ENCODE results near the gene WEE1. TPM values are rescaled to one million over a fixed set of nuclear protein-coding genes. Genes with fewer than 3 reads are reported as not detected.

Gene WEE1
- total RNA-seq, 1 experiment from 2014 or later = 32.2 TPM

GRCh38 chr11:9636691-9637090 is 63.2 kb downstream of the WEE1 start:
- Histone ChIP-seq H3K9me3 (ENCODE audit: insufficient read depth, low read depth) (no peaks in the 10 kb centered on the region), H4K20me1 (ENCODE audit: insufficient read depth) (no peaks in the 10 kb centered on the region), H3K27ac (no peak overlapping the region), H3K4me2 (no peak overlapping the region), H3F3A (ENCODE audit: insufficient read depth, low read depth) (no peaks in the 10 kb centered on the region), H3K9me2 (ENCODE audit: insufficient read depth) (no peaks in the 10 kb centered on the region), H2AFZ (no peak overlapping the region), H3K79me2 (ENCODE audit: low read depth) (no peaks in the 10 kb centered on the region), H3K36me3 (ENCODE audit: low read depth) (no peaks in the 10 kb centered on the region), H3K27me3 (ENCODE audit: insufficient read depth, low read depth) (no peaks in the 10 kb centered on the region), H3K4me1 (replicated peaks; ENCODE audit: insufficient read depth) (no peaks in the 10 kb centered on the region), H3K4me3 (no peak overlapping the region)
- no peak for DNase-seq
- intact Hi-C loops (cut with micrococcal nuclease; ENCODE audit: unreplicated experiment) = no loop called here
- no TSS peak for BruUV-seq (replicated peaks)
- ChIA-PET CTCF (interaction anchor here (0.5 kb wide), 1 partner anchor 42 kb away, joined by 5 read pairs; no protein-coding TSS in a partner anchor), POLR2A (ENCODE audit: unreplicated experiment) (no interaction called here)
- TF ChIP-seq EZH2 (IDR thresholded peaks at IDR 0.05; ENCODE audit: low read depth) (no peak), CTCF (conservative IDR thresholded peaks at IDR 0.05) (no peak)

GRCh38 chr11:9639099-9639498 is 65.6 kb downstream of the WEE1 start:
- H2AFZ ChIP-seq = no peak overlapping the region
- H3F3A ChIP-seq (ENCODE audit: insufficient read depth, low read depth) = no peaks in the 10 kb centered on the region
- no peak overlapping the region for H3K4me3 ChIP-seq
- H3K9me3 ChIP-seq (ENCODE audit: insufficient read depth, low read depth) = no peaks in the 10 kb centered on the region
- no peak for DNase-seq
- intact Hi-C loops (cut with micrococcal nuclease; ENCODE audit: unreplicated experiment) = no loop called here
- no peak overlapping the region for H3K27ac ChIP-seq
- CTCF ChIA-PET = no interaction called here
- BruUV-seq (replicated peaks) = no TSS peak
- H3K9me2 ChIP-seq (ENCODE audit: insufficient read depth) = no peaks in the 10 kb centered on the region
- H3K27me3 ChIP-seq (ENCODE audit: insufficient read depth, low read depth) = no peaks in the 10 kb centered on the region
- no peaks in the 10 kb centered on the region for H3K4me1 ChIP-seq (replicated peaks; ENCODE audit: insufficient read depth)
- POLR2A ChIA-PET (ENCODE audit: unreplicated experiment) = no interaction called here
- no peaks in the 10 kb centered on the region for H3K79me2 ChIP-seq (ENCODE audit: low read depth)
- H3K36me3 ChIP-seq (ENCODE audit: low read depth) = no peaks in the 10 kb centered on the region
- H3K4me2 ChIP-seq = no peak overlapping the region
- no peaks in the 10 kb centered on the region for H4K20me1 ChIP-seq (ENCODE audit: insufficient read depth)
- TF ChIP-seq CTCF (conservative IDR thresholded peaks at IDR 0.05) (no peak), EZH2 (IDR thresholded peaks at IDR 0.05; ENCODE audit: low read depth) (no peak)

Other genes with a start within 250 kb of the WEE1 start
- 83.7 and 126 TPM in 2 replicates for gene IPO7, start 189.0 kb upstream of the WEE1 start, total RNA-seq (2021)
- 14.7 and 16.5 TPM in 2 replicates for gene ZNF143, start 112.7 kb upstream of the WEE1 start, total RNA-seq (2021)
- gene SWAP70, start 90.4 kb downstream of the WEE1 start, total RNA-seq (2021) = 13.3 and 18.6 TPM in 2 replicates